Chondrocyte (in vitro differentiated cells): Measurements from ENCODE around the gene MPL. TPM values are rescaled to one million over a fixed set of nuclear protein-coding genes. Genes with fewer than 3 reads are reported as not detected.

ENCODE experiments used
- DNase-seq: peaks from one replicate; pipeline ENCODE4 v3.0.0; 2021; ENCODE audit warnings: mixed read lengths, low spot score
- H3K27ac Mint-ChIP-seq: one replicate; pipeline ENCODE4 v1.8.0; 2021; ENCODE audit warnings: mild to moderate bottlenecking, moderate library complexity, mixed read lengths; ENCODE audit not compliant: unreplicated experiment
- H3K27me3 Mint-ChIP-seq: 2 replicates; pipeline ENCODE4 v1.8.0; 2021; ENCODE audit warnings: low read depth, mixed read lengths
- H3K36me3 Mint-ChIP-seq: 2 replicates; pipeline ENCODE4 v1.8.0; 2021; ENCODE audit warnings: low read depth, mixed read lengths
- H3K4me1 Mint-ChIP-seq: 2 replicates; pipeline ENCODE4 v1.8.0; 2021; ENCODE audit warnings: low read depth, mild to moderate bottlenecking, mixed read lengths
- H3K4me3 Mint-ChIP-seq: one replicate; pipeline ENCODE4 v1.8.0; 2021; ENCODE audit warnings: mild to moderate bottlenecking, moderate library complexity, mixed read lengths; ENCODE audit not compliant: unreplicated experiment
- H3K9me3 Mint-ChIP-seq: 2 replicates; pipeline ENCODE4 v1.8.0; 2021; ENCODE audit warnings: low read depth, mixed read lengths
- long read RNA-seq: library from polyadenylated mRNA; stranded (forward); transcript quantifications from one replicate; pipeline ENCODE4 v2.0.0, GENCODE V29; 2021
- total RNA-seq: library from RNA; stranded (reverse); gene quantifications from 3 replicates; pipeline ENCODE4 v1.2.1, GENCODE V29; 2021
- TF ChIP-seq, protein P1 (sequence below): fragments of 200-600 bp; sonication (generic); IDR thresholded peaks from 2 replicates; pipeline ENCODE4 v1.5.0; 2021; ENCODE audit warnings: antibody characterized with exemption, mild to moderate bottlenecking, moderate library complexity

MPL gene
- not detected in 3 replicates for total RNA-seq
- long read RNA-seq, result 0 reads

DNA sequence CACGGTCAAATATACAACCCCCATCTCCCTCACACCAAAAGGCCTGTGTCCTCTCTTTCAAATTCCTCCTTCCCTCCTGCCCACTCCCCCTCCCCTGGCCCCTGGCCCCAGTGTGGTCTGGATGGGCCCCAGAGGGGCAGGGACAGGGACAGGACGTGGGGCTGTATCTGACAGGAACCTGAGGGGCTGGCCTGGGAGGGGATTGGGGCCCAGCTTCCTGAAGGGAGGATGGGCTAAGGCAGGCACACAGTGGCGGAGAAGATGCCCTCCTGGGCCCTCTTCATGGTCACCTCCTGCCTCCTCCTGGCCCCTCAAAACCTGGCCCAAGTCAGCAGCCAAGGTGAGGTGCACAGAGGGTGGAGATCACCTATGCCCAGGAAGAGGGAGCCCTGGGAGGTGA is at the start of gene MPL:
TSS of gene MPL (plus strand) at position 231 of the 400 bp plus-strand sequence. CDS start at position 262, 31 bp downstream.
- H3K4me1 Mint-ChIP-seq, result no peaks in the 10 kb centered on the region

DNA sequence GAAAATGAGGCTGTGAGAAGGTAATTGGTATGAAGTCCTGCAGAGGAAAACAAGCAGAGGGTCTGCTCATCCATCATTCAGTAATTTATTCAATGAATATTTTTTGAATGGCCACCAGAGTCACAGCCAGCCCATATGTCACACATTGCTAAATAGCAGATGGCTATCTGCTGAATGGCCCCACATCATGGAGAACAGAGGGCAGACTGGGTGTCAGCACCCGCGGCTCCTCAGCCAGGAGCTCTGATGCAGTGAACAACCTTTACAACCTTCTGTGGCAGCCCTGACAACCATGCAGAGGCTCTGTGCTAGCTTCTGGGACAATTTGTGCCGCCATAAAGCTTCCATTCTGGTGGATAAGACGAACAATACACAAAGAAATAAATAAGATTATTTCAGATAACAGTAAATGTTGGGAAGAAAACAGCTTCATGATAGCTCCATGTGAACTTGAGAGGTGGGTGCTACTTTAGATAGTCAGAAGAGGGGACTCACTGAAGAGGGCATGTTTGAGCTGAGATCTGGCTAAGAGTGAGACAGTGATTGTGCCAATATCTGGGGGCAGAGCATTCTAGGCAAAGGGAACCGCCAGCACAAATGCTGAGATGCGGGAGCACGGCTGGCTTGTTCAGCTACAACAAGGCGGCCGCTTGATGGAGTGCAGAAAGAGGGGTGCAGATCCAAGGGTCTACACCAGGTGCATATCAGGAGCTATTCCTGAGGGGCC is 49.4 kb upstream of the MPL start:
- H3K27me3 Mint-ChIP-seq, result peaks cover 10% of the 10 kb centered on the region
- H3K4me3 Mint-ChIP-seq, result no peak overlapping the region
- DNase-seq, result peak; percentile 26
- no peaks in the 10 kb centered on the region for H3K9me3 Mint-ChIP-seq
- TF ChIP-seq, protein P1, sequence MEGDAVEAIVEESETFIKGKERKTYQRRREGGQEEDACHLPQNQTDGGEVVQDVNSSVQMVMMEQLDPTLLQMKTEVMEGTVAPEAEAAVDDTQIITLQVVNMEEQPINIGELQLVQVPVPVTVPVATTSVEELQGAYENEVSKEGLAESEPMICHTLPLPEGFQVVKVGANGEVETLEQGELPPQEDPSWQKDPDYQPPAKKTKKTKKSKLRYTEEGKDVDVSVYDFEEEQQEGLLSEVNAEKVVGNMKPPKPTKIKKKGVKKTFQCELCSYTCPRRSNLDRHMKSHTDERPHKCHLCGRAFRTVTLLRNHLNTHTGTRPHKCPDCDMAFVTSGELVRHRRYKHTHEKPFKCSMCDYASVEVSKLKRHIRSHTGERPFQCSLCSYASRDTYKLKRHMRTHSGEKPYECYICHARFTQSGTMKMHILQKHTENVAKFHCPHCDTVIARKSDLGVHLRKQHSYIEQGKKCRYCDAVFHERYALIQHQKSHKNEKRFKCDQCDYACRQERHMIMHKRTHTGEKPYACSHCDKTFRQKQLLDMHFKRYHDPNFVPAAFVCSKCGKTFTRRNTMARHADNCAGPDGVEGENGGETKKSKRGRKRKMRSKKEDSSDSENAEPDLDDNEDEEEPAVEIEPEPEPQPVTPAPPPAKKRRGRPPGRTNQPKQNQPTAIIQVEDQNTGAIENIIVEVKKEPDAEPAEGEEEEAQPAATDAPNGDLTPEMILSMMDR, result no peak
- H3K27ac Mint-ChIP-seq, result no peak overlapping the region
- peaks cover 3% of the 10 kb centered on the region for H3K4me1 Mint-ChIP-seq
- H3K36me3 Mint-ChIP-seq, result no peaks in the 10 kb centered on the region

More for the DNA sequence above, at the start of gene MPL:
- H3K27me3 Mint-ChIP-seq, result no peaks in the 10 kb centered on the region
- H3K36me3 Mint-ChIP-seq, result no peaks in the 10 kb centered on the region
- no peaks in the 10 kb centered on the region for H3K9me3 Mint-ChIP-seq
- DNase-seq, result no peak
- TF ChIP-seq, protein P1, result no peak
- no peak within 1 kb of the TSS for H3K4me3 Mint-ChIP-seq
- H3K27ac Mint-ChIP-seq, result no peak within 1 kb of the TSS

DNA sequence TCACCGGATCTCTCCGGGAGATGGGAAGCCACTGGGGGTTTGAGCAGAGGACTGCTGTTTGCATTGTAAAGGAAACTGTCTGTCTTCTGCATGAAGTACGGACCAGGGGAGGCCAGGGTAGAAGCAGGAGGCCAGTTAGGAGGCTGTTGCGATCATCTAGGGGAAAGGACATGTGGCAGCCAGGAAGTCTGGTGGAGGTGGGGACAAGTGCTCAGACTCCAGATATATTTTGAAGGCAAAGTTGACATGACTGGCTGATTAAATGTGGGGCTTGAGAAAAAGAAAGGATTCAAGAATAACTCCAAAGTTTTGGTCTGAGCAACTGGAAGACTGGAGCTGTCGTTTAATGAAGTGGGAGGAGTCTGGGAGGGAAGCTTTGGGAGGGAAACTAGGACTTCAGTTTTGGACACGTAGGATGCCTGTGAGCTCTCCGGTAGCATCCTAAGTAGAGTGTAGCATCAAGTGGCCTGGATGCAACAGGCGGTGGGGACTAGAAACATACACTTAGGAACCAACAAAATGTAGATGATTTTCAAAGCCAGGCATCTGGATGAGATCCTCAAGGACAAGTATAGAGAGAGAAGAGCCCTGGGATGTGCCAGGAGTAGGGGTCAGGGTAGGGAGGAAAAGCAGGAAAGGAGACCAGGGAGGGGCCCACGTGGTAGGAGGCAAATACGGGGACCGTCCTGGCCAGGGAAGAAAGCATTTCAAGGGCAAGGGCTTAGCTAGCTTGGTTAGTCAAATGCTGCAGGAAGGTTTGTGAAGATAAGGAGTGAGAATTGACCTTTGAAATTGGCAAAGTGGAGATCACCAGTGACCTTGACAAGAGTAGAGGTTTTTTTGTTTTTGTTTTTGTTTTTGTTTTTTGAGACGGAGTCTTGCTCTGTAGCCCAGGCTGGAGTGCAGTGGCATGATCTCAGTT is 48.6 kb upstream of the MPL start:
- TF ChIP-seq, protein P1, result no peak
- H3K9me3 Mint-ChIP-seq, result no peaks in the 10 kb centered on the region
- H3K4me1 Mint-ChIP-seq, result peaks cover 6% of the 10 kb centered on the region
- no peak overlapping the region for H3K4me3 Mint-ChIP-seq
- peaks cover 10% of the 10 kb centered on the region for H3K27me3 Mint-ChIP-seq
- H3K36me3 Mint-ChIP-seq, result no peaks in the 10 kb centered on the region
- no peak overlapping the region for H3K27ac Mint-ChIP-seq
- DNase-seq, result peak; percentile 43

DNA sequence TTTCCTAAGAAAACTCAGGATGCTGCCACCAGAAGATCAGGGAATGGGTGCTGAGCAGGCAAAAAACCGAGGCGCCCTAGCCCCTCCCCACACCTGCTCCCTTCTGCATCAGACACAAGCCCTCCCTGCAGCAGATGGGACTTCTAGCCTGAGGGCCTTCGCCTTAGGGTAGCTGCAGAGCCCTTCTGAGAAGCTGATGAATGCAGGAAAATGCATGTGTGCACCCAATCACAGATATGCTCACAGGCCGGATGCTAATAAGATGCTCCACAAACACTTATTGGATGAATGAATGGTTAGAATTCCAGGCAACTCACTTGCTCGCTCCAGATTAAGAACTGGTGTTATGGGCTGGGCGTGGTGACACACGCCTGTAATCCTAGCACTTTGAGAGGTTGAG is 45.4 kb upstream of the MPL start:
- H3K27me3 Mint-ChIP-seq, result peaks cover 9% of the 10 kb centered on the region
- H3K4me1 Mint-ChIP-seq, result peaks cover 31% of the 10 kb centered on the region
- H3K4me3 Mint-ChIP-seq, result no peak overlapping the region
- H3K9me3 Mint-ChIP-seq, result no peaks in the 10 kb centered on the region
- no peak for DNase-seq
- TF ChIP-seq, protein P1, result no peak
- H3K27ac Mint-ChIP-seq, result no peak overlapping the region
- no peaks in the 10 kb centered on the region for H3K36me3 Mint-ChIP-seq

DNA sequence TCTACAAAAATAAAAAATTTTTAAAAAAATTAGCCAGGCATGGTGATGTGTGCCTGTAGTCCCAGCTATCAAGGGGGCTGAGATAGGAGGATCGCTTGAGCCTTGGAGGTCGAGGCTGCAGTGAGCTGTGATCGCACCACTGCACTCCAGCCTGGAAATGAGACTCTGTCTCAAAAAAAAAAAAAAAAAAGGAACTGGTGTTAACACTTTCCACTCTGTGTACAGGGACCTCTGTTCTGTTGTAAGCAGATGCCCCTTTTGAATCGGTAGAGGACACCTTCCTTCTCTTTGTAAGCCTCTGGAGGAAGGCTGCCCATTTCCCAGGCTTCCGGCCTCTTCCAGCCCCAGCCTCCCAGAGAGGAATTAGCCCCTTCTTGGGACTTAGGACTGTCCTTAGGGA is 44.9 kb upstream of the MPL start:
- TF ChIP-seq, protein P1, result no peak

More for the DNA sequence above, 44.9 kb upstream of the MPL start:
- Mint-ChIP-seq H3K27me3 (peaks cover 6% of the 10 kb centered on the region), H3K36me3 (no peaks in the 10 kb centered on the region), H3K27ac (no peak overlapping the region), H3K4me1 (peaks cover 31% of the 10 kb centered on the region), H3K4me3 (no peak overlapping the region), H3K9me3 (no peaks in the 10 kb centered on the region)
- DNase-seq, result no peak
